GM15510 (cell line): ENCODE results near the gene RPS8.
A peak's percentile ranks its signal among the peaks of the same experiment; 100 is the strongest.

Source experiments
- POLR2A ChIP-seq: IDR thresholded peaks from 3 replicates; pipeline ENCODE4 v1.6.1; 2011; ENCODE audit warnings: borderline replicate concordance; ENCODE audit not compliant: insufficient read length; ENCODE audit errors: extremely low read depth

The RPS8 gene

DNA sequence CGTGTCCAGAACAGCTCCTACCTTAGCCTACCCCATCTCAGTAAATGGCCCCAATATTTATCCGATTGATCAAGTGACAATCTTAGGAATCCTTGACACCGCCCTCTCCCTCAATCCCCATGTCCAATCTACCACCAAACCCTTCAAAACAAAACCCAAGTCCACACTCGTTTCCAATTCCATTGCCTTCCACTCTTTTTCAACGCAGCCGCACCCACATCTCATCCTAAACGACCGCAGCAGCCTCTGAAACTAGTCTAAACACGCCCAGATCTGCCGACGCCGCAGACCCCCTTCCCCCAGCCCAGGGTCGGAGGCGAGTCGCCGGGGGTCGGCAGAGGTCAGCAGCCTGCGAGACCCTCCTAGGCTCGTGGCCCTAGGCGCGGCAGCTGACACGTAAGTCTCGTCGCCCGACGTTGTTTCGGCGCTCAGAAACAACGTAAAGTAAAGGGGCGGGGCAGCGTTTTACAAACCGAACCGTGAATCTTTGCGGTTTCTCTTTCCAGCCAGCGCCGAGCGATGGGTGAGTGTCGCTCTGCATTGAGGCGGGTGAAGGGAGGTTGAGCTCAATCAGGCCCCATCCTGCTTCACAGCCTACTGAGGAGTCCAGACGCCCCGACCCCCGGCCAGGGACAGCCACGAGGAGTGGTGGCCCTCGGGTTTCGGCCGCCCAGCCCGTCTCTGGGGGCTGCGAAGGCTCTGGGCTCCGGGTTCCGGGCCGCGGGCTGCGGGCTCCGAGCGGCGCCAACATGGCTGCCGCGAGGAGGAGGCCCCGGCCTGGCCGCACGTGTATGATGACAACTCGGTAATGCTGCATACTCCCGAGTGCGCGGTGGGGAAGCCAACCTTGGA lies at the start of gene RPS8:
TSS of gene RPS8 (plus strand) at position 463 of the 852 bp plus-strand sequence. CDS start at position 520, 57 bp downstream.
- peak; percentile 99 for TF ChIP-seq POLR2A

DNA sequence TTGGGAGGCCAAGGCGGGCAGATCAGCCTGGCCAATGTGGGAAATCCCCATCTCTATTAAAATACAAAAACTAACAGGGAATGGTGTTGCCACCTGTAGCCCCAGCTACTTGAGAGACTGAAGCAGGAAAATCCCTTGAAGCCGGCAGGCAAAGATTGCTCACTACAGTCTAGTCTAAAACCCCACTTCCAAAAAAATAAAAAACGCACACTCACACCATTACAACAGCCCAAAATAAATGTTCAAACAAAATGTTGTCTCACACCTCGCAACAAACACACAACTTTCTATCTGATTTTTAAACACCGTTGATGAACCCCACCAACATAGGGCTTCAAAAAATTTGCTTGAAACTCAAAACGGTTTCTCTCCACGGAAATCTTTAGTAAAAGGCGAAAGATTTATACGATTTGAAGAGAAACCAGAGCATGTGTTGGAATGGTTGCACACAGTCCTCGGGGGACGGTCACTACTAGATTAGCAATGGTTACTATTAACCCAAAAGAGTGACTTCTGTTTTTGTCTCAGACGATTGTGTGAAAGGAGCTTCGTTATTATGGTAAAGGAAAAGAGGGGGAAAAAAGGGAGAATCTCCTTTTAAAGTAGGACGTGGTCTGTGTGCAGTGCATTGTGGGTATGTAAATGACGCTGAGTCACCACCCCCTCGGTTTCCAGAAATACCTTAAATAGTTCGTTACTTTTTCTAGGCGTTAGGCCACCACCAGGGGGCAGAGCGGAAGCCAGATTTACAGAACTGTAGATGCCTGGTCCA lies 44.4 kb upstream of the RPS8 start, which contains the start of gene RNU5D-1:
TSS of gene RNU5D-1 (minus strand) at position 430 of the 772 bp plus-strand sequence.
- peak; percentile 98 for TF ChIP-seq POLR2A

DNA sequence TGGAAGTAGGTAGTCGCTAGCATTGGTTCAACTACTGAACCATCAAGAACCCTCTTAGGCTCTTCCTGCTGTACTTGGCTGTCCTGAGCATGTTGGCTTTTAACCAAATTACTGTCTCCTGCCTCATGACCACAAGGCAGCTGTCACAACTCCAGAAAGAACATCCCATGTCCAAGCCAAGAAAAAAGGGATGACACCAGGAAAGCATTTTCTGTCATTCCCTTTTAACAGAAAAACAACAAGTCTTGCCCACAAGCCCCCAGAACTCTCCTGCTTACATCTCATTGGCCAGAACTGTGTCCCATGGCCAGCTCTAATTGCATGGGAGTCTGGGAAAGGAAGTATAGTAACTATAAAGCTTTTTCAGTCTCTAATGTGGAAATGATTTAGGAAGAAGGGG lies 42.0 kb upstream of the RPS8 start:
- no peak for TF ChIP-seq POLR2A

DNA sequence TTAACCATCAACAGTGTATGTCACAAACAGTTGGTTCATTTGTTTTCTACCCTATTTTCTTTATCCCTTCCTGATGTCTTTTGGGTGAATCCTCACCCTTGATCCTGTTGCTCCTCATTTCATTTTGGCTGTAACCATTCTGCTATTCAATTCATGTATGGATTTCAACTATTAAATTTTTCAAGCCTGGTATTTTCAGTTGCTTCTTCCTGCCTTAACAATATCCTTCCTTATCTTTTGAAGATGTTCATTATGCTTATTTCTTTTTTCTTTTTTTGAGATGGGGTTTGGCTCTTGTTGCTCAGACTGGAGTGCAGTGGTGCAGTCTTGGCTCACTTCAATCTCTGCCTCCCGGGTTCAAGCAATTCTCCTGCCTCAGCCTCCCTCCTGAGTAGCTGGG lies 41.6 kb upstream of the RPS8 start:
- TF ChIP-seq POLR2A: no peak

DNA sequence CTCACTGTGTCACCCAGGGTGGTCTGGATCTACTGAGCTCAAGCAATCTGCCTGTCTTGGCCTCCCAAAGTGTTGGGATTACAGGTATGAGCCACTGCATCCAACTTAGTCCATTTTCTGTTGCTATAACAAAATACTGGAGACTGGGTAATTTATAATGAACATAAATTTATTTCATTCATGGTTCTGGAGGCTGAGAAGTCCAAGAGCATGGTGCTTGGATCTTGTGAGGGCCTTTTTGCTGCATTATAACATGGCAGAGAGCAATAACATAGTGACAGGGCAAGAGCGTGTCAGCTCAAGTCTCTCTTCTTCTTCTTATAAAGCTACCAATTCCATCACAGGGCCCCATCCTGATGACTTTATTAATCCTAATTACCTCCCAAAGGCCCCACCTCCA lies 39.3 kb upstream of the RPS8 start:
- no peak for TF ChIP-seq POLR2A

DNA sequence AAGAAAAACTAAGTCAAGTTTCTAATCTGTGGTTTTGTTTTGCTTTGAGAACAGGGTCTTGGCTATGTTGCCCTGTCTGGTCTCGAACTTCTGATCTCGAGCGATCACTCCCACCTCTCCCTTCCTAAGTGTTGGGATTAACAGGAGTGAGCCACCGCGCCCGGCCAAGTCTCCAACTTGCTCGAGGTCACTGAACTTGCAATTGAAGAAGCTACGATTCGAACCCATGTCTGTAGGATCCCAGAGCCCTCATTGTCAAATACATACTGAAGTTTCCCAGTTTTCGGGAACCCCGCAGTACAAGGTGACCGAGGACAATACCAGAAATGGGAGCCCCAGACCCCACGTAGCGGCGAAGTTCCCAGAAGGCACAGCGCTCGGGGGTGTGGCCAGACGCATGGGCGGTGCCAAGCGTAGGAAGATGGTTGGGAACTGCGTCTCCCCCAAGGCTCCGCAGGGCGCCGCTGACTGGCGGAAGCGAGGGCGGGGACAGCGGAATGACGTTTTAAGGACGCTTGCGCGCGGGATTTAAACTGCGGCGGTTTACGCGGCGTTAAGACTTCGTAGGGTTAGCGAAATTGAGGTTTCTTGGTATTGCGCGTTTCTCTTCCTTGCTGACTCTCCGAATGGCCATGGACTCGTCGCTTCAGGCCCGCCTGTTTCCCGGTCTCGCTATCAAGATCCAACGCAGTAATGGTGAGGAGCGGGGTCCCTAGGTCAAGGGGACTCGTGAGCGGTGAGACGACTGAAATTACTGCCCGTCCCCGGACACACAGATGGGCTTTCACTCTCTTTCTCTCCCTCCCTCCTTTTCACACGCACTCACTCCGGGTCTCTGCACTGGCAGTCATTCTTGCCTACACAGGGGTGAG lies 35.8 kb upstream of the RPS8 start, which contains the start of gene KIF2C:
TSS of gene KIF2C (plus strand) at position 531 of the 872 bp plus-strand sequence. CDS start at position 627, 96 bp downstream.
- peak; percentile 97 for TF ChIP-seq POLR2A

DNA sequence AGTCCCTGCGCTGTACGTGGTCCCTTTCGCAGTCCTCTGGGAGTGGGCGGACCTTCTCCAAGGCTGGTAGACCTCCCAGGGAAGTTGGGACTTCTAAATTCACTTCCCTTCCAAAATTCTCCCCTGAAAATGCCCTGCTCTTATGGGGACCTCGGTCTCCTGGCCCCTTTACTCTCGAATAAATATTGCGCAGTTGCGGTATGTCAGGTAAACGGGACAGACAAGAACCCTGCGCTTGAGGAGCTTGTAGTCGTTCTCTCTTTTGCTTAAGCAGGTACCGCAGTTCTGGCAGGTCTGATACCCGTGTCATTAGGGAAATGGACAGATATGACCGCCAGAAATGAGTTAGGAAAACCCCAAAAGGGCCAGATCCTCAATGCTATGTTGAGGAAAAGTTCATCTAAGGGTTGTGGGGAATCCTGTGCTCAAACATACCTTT lies 35.1 kb upstream of the RPS8 start:
- TF ChIP-seq POLR2A: no peak

DNA sequence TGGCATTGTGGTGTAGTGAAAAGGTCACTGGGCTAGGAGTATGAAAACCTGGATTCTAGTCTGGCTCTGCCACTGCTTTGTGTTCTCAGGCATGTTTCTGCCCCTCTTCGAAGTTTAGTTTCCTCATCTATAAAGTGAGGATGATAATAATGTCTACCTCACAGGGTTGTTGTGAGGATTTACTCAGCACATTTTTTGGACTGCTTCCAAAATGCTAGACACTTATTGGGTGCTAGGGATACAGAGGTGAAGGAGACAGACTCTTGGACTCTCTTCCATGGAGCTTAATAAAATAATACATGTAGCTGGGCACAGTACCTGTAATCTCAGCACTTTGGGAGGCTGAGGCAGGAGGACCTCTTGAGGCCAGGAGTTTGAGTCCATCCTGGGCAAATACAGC lies 32.1 kb upstream of the RPS8 start:
- no peak for TF ChIP-seq POLR2A

DNA sequence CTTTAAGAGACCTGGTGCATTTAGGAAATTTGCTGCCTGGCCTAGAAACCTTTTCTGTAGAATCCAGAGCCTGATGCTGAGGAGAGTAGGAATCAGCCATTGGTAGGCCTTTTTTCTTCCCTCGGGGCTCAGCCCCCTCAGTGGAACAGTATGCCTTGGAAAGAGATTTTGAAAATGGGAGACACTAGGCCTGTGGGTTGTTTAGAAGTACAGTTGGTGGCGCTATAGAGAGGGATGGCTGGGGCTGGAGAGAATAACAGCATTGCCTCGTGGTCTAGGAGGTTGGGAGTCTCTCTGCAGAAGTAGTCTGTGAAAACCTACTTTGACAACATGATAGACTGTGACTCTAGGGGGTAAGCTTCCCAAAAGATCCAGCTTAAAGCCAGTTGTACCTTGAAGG lies 27.5 kb upstream of the RPS8 start:
- TF ChIP-seq POLR2A: no peak

DNA sequence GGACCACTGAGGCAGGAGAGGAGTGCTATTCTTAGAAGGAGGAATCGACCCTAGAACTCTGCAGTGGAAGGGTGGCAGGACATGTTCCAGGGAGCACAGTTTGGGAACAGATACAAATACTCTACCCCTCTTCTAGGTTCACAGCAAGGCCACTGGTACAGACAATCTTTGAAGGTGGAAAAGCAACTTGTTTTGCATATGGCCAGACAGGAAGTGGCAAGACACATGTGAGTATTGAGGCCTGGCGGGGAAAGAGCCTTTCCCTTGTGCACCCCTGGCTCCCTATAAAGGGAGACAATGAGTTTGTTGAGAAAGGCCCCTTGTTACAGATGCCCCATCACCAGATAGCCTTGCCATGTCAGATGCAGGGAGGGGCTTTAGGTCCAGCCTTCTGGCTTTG lies 17.9 kb upstream of the RPS8 start:
- TF ChIP-seq POLR2A: no peak

DNA sequence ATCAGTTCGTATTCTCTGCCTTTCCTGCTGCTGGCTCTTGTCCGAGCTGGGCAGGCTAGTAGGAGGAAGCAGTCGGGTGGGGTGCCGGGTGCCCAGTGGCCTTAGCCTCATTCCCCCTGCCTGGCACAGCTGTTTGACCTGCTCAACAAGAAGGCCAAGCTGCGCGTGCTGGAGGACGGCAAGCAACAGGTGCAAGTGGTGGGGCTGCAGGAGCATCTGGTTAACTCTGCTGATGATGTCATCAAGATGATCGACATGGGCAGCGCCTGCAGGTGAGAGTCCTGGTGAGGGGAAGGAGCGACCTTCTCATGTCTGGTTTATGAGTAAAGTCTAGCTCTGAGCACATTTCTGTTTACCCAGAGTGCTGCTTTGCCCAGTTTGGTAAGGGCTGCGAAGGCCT lies 16.3 kb upstream of the RPS8 start:
- no peak for TF ChIP-seq POLR2A

DNA sequence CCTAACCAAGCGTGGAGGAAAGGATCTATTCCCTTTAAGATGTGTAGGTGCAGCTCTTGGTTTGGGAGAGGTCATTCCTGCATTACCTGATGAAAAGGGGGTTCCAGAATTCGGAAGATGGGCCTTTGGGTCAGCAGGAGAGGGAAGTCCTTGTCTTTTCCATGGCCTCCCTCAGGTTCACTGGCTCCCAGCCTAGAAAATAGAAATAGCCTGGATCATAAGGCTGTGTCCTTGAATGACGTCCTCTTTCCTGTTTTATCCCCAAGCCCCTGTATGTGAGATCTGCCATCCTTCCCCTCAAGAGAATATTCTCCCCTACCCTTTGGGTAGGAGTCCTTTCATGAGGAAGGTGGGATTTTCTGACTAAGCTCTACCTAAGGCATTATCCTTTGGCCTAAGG lies 14.5 kb upstream of the RPS8 start:
- TF ChIP-seq POLR2A: no peak

DNA sequence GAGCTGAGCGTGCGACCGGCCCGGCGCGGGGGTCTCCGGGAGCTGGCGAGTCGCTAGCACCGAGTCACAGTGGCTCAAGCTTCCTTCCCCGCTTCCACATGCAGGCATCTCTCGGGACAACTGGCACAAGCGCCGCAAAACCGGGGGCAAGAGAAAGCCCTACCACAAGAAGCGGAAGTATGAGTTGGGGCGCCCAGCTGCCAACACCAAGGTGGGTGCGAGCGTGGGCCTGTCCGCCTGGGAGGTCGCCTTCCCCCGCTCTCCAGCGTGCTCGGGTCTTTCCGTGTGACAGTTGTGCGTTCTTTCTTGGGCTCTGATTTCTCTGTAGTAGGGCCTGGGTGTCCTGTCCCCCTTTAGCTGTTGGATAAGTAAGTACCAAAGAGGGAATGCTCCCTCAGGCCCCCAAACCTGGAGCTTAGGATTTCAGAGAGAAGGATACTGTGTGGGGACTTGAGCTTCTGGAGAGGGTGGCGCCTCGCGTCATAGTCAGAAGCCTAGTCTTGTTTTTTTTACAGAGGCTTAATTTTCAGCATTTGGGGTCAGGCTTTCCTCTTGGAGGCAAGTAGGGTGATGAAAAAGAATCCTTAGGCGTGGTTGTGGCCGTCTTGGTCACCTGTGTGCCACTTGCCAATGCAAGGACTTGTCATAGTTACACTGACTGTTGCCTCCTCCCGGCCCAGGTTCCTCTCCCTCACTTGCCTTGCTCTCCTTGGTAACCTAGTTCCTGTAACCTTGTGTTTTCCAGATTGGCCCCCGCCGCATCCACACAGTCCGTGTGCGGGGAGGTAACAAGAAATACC lies 790 bp downstream of the RPS8 start:
- TF ChIP-seq POLR2A: no peak

DNA sequence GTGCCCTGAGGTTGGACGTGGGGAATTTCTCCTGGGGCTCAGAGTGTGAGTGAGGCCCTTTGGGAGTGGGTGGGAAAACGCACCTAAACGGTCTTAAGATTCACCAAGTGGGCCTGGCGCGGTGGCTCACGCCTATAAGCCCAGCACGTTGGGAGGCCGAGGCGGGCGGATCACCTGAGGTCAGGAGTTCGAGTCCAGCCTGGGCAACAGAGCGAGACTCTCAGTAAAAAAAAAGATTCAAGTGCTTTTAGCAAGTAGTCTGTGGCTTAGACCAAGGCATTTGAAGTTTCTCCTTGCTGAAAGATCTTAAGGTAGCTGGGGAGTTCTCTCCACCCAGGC lies 1.4 kb downstream of the RPS8 start:
- TF ChIP-seq POLR2A: no peak

DNA sequence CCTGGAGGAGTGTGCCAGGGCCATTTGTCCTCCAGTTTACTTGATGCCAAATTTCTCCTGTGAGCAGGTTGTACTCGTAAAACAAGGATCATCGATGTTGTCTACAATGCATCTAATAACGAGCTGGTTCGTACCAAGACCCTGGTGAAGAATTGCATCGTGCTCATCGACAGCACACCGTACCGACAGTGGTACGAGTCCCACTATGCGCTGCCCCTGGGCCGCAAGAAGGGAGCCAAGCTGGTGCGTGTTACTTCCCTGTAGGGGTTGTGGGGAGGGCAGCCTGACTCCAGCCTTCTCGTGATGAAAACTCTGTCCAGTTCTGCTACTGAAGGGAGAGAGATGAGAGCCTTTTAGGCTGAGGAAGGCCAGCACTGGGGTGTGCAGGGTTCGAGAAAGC lies 2.2 kb downstream of the RPS8 start:
- TF ChIP-seq POLR2A: no peak
